ENCODE measurements around the gene RIF1.

GRCh38 chr2:151379169-151379568 lies 30.5 kb upstream of the RIF1 start:
- TF ChIP-seq EP300 (IDR thresholded peaks at IDR 0.05) (no peak), CTCF (IDR thresholded peaks at IDR 0.05) (no peak), POLR2AphosphoS5 (IDR thresholded peaks at IDR 0.05) (no peak)

All from sigmoid colon (tissue), 4 donors.